Measurements from ENCODE around the gene VPS8.

The VPS8 gene

DNA sequence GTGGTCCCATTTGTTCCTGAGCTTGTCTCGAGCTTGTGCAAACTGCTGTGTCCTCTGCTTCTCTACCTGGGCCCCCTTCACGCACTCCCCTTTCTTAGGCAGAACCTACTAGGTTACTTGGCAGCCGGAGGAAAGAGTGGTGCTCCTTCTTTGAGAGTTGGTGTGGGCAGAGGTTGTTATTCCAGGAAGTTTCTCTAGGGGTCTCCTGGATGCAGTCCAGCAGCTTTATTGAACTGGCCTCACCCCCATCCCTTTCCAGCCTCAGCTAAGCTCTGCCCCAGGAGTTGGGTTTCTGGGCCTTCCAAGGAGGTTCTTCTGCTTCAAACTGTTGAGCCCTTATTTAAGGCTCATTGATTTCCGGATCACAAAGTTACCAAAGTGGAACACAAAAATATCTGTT is 237.7 kb downstream of the VPS8 start:
- no peak for DNase-seq

DNA sequence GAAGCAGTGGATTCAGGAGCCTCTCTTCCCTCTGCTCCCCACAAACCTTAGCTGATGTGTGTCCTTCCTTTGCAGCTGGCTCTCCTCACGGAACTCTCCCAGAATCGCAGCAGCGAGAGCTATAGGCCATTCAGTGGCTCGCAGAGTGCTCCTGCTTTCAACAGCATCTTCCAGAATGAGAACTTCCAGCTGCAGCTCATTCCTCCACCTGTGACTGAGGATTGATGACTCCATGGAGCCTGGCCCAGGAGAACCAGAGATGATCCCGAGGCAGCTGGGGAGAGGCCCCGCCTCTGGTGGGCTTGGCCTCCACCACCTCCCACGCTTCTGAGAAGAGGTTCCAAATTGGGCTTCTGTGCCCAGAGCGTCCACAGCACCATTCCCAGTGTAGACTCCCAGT is 239.8 kb downstream of the VPS8 start:
- no peak for DNase-seq

DNA sequence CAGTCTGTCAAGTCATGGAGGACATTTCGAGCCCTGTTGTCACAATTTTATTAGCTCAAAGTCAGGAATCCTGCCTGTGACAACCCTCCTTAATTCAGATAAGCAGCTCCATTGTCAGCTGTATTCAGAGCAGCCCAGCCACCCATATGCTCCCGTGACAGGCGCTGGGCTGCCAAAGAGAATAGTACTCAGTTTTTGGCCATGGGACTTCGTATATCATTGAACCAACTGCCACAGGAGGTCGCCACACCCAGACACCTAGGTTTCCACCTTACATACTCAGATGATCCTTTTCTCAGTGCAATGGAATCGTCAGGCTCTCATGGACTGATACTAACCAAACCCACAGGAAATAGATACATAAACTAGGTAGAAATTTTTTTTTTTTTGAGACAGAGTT is 240.7 kb downstream of the VPS8 start:
- no peak for DNase-seq

DNA sequence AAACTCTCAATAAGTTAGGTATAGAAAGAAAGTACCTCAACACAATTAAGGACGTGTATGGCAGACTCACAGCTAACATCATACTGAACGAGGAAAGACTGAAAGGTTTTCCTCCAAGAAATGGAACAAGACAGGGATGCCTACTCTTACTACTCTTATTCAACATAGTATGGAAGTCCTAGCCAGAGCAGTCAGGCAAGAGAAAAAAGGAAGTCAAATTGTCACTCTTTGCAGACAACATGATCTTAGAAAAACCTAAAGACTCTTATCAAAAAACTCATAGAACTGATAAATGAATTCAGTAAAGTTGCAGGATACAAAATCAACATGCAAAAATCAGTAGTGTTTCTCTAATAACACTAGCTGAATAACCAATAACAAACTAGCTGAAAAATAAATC is 244.9 kb downstream of the VPS8 start:
- no peak for DNase-seq

DNA sequence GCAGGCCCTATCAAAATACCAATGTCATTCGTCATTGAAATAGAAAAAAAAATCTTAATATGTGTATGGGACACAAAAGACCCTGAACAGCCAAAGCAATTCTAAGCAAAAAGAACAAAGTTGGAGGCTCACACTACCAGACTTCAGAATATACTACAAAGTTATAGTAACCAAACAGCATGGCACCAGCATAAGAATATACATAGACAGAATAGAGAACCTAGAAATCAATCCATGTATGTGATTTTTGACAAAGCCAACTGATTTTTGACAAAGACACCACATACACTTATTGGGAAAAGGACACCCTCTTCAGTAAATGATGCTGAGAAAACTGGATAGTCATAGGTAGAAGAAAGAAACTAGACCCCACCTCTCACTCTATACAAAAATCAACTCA is 245.9 kb downstream of the VPS8 start:
- DNase-seq: no peak

DNA sequence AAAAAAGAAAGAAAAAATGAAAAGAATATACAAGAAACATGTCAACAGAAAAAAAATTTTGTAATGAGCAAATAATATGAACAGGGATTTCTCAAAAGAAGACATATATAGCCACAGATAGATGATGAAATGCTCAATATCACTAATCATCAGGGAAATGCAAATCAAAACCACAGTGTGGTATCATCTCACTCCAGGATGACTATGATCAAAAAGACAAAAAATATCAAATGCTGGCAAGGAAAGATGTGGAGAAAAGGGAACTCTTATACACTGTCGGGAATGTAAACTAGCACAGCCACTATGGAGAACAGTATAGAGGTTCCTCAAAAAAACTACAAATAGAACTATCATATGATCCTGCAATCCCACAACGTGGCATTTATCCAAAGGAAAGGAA is 246.8 kb downstream of the VPS8 start:
- DNase-seq: no peak

DNA sequence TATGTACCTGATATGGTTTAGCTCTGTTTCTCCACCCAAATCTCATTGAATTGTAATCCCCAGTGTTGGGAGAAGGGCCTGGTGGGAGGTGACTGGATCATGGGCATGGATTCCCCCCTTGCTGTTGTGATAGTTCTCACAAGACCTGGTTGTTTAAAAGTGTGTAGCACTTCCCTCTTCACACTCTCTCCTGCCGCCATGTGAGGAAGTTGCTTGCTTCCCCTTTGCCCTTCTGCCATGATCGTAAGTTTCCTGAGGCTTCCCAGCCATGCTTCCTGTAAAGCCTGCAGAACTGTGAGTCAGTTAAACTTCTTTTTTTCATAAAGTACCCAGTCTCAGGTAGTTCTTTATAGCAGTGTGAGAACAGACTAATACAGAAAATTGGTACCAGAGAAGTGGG is 247.8 kb downstream of the VPS8 start:
- DNase-seq: no peak

DNA sequence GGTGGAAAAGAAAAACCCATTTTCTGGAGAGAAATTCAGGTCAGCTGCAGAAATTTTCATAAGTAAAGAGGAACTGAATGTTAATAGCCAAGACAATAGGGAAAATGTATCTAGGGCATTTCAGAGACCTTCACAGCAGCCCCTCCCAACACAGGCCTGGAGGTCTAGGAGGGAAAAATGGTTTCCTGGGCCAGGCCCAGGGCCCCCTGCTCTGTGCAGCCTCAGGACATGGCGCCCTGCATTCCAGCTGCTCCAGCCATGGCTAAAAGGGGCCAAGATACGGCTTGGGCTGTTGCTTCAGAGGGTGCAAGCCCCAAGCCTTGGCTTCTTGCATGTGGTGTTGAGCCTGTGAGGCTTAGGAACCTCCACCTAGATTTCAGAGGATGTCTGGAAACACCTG is 248.7 kb downstream of the VPS8 start:
- DNase-seq: no peak

DNA sequence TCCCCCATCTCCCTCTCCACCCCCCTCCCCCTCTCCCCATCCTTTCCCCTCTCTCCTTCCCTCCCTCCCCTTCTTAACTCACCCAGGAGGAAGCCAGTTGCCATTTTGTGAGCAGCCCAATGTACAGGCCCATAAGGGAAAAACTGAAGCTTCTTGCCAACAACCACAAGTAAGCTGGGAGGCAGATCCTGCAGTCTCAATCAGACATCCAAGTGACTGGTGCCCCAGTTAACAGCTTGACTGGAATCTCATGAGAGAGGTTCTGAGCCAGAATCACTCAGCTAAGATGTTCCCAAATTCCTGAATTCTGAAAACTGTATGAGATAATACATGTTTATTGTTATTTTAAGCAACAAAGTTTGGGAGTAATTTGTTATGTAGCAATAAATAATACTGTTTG is 250.2 kb downstream of the VPS8 start:
- no peak for DNase-seq

DNA sequence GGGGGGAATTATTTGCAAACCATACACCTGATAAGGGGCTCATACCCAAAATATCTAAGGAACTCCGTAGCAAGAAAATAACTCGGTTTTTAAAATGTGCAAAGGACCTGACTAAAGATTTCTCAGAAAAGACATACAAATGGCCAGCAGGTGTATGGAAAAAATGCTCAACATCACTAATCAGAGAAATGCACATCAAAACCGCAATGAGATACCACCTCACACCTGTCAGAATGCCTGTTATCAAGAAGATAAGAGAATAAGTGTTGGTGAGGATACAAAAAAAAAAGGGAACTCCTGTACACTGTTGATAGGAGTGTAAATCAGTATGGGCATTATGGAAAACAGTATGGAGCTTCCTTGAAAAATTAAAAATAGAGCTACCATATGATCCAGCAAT is 251.5 kb downstream of the VPS8 start:
- no peak for DNase-seq

DNA sequence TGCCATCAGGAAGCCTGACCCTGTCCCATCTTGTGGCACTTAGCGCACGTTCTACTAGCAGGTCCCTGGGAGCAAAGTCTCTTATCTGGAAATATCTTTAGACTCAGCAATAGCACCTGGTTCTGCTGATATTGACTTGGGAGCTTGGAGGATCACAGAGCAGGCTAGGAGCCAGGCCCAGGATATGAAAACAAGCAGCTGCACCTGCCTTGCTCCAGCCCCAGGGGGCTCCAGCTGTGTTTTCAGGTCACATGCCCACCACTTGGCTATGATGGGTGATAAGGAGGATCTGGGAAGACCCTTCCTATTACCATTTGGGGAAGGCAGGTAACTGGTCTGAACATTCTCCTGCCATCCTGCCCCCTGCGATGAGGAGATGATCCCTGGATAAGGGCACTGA is 253.1 kb downstream of the VPS8 start:
- DNase-seq: no peak

DNA sequence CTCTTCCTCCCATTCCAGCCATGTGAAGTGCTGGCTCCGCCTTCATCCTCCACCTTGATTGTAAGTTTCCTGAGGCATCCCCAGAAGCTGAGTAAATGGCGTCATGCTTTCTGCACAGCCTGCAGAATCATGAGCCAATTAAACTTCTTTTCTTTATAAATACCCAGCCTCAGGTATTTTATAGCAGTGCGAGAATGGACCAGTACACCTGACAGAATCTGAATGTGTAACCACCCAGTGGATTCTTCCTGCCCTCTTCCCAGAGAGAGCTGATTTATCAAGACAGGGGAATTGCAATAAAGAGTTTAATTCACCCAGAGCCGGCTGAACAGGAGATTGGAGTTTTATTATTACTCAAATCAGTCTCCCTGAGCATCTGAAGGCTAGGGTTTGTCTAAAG is 254.3 kb downstream of the VPS8 start:
- no peak for DNase-seq

DNA sequence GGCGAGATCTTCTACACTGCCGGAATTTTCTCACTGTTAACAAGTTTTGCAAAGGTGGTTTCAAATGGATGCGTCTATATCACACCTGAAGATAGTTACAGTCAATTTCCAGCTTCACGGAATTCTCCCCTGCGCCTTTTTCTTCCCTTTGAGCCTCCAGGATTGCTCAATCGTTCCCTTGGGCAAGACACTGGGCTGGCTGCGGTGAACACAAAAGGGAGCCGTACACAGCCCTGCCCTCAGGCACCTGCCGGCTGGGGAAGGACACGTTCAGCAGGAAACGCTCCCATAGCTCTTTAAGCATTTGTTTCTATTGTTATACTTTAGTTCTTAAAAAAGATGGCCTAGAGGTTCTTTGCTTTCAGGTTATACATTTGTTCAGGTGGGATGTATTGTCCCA is 255.2 kb downstream of the VPS8 start:
- DNase-seq: no peak

DNA sequence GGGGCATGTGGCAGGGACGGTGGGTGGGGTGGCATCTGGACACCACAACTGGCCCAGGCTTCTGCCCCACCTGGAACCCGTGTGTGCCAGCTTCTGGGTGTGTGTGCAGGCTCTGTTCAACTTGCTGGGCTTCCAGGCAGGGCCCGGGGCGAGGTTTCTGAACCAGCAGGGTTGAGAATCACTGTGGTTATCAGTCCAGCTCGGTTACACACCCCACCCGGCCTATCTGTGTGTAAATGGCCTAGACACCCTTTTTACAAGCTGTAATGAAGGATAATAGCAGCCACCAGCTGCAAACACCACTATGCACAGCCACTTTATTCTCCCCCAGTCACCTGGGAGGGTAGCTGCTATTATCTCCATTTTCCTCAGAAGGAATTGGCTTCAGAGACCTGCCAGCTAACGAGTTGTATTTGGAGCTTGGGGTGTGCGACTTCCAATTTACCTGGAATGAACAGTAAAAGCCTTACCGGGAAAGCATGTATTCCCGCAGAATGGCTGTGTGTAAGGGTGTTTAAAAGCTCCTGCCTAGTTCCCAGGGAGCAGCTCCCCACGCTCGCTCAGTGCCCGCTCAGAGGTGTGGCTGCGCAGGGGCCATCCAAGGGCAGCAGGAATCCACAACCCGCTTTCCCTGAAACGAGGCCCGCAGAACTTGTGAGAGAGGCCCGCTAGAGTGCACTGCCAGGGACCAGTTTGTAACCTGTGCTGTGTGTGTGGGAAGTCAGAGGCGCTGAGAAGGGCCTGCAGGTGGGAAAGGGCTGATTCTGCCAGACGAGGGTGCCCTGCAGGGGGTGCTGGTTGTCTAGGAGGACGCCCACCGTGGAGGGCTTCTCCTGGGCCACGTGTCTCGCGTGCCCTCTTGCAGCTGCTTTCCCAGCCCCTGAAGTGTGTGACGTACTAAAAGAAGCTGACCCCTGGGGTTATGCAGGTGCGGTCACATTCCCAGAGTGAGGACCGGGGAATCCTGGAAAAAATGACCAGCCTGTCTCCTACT is 257.4 kb downstream of the VPS8 start:
- DNase-seq: no peak

DNA sequence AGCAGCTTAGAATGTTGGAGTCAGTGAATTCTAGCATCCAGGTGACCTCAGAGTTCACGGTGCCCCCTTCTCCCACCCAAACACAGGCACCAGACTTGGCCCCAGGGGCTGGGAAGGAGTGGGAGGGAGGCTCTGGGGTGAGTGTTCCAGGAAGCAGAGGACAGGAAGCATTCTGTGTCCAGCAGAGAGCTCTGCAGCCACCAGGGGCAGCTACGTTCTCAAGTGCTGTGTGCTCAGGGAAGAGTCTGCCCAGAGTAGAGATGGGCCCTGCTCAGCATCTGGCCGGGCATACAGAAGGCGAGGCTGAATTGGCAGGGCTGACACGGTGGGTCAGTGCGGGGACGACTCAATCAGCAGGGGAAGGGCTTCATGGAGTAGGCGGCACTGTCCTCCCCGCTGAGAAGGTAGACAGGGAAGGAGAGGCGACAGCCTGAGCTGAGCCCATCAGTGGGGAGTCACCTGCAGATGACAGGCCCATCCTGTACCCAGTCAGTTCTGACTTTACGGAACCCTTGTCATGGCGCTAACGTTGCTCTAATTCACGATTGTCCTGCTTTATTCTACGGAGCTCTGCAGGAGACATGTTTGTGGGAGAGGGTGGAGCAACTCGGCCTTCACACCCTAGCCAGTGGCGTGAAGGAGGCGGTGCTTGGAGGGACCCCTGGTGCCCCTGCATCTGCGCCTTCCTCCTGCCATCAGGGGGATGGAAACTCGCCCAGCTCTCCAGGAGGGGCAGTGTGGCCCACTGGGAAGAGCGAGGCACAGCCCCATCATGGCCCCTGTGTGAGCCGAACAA is 258.7 kb downstream of the VPS8 start:
- DNase-seq: no peak

DNA sequence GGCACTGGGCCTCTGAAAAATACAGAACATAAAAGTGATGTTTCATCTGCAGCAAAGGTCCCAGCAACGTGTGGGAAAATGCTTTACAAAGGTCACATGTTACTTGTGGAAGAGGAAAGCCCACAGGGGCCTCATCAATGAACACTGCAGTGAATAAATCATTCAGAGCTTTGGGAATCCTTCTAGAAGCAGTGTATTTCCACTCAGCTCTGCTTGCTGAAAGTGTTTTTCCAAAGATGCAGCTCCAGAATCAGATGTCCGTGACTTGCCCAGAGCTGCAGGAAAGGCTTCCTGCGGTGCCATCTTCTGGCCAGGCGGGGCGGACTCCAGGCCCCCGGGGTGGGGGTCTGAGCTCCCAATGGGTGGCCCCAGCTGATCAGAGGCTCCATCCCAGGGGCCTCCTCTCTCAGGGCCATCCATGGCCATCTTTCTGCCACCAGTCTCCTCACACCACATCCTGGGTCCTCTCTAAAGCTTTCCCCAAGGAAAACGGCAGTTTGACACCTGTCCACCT is 259.4 kb downstream of the VPS8 start:
- no peak for DNase-seq

DNA sequence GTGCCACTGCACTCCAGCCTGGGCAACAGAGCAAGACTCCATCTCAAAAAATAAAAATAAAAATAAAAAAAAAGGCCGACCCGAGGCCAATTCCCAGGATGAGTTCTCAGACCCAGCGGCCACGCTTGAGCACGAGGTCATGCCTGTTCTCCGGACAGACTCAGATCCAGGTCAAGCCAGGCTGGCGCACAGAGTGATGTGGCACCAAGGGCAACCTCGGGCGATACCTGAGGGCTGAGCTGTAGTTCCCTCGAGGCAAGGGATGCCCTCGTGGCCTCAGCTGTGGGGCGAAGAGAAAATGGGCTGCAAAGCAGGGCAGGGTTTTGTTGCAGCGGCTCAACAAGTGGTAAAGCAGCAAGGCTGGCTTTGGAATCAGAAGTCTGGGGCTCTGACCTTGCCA is 263.6 kb downstream of the VPS8 start:
- no peak for DNase-seq

DNA sequence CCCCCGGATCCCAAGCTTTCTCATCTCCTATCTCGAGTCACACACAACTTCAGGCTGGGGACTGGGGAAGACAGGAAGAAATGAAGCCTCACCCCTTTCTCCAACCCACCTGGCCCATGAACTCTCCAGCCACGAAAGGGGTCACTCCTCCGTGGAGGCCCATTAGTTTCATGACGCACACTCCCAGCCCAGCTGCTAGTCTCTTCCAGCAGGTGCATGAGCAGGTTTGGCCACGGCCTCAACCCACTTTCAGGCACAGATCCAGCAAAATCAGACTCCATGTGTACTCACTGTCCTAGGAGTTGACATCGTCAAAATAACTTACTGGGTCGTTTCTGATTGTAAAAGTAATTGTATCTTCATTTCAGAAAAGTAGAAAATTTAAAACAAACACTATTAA is 264.3 kb downstream of the VPS8 start:
- DNase-seq: no peak

DNA sequence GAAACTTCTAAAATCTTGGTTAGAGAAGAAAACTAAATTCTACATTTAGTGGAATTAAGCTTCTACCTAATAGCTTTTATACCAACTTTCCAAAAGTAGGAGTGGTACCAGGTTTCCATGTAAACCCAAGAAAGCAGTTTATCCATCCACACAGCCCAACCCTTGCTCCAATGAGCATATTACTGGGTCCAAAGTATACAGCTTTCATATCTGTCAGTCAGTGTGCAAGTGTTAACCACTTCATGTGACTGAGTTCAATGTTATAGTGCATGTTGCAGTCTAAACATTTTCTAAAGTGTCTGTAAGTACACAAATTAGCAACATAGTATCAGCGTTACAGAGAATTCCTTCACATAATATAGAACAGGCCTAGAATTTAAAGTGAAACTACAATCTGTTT is 267.7 kb downstream of the VPS8 start:
- no peak for DNase-seq

DNA sequence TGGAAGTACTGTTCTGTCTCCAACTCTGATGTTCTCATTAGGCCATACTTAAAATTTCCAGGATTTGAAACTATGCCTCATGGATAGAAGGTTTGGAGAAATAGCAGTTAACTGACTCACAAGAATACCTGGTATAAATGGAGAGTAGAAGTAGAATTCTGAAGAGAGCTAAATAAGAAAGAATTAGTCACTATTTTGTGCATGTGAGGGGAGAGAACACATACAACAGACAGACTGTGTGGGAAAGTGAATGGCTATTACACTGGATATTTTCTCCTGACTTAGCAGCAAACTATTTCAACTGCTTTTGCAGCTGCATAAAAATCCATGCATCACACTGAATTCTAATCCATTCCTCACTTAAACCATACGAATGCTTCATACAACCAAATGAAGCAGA is 269.6 kb downstream of the VPS8 start:
- no peak for DNase-seq

DNA sequence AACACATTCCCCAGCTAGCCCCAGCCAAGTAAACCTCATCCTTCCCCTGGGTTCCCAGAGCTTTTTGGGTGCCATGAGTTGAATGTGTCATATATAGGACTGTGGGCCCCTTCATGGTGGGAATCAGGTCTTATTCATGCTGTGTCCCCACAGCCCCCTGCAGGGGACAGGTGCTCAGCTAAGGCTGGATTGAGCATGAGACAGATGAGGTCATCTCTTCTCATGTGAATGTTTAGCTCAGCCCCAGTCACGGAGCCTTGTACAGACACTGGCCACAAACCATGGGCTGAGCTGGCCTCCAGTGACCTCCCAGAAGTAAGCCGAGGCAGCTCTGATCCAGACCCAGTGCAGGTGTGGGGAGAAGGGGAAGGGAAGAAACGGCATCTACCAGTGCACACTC is 270.2 kb downstream of the VPS8 start:
- DNase-seq: no peak

DNA sequence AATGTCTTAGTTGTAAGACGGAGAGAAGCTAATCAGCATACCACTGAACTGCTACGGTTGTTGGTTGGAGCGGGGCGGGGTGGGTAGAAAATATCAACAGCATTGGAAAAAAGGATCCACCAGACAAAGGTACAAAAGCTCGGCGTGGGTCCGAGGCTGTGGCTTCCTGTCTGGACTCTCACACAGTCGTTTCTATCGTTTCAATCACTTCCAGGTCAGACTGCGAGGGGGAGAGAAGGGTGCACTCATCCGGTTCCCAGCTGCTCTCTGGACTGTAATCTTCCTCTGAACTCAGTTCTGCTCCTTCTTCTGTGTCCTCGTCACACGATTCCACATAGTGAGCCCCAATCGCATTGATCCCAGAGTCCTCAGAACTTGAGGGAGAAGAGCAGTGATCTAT is 270.9 kb downstream of the VPS8 start:
- no peak for DNase-seq

DNA sequence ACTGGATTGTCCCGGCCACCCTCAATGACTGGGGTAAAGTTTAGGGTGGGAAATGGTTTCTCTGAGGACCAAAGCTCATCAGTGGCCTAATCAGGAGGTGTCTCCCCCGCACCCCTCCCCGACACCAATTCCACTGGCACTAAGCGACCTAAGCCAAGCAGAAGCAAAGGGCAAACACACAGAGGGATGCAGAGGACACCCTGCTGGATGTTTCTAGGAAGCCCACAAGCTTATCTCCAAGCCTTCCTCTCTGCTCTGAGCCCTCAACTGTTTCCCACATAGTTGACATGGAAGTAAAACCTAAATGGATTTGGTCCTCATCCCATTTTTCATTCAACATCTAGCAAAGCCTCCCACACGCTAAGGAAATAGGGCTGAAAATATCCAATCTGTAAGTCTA is 272.4 kb downstream of the VPS8 start:
- DNase-seq: no peak
